ENCODE data around the gene LCOR. TPM values are rescaled to one million over a fixed set of nuclear protein-coding genes. Genes with fewer than 3 reads are reported as not detected.

The LCOR gene
- total and polyA plus RNA-seq, 2 experiments from 2014 or later = 13.7 to 22.2 TPM

GRCh38 chr10:96904648-96905047 is 72.5 kb downstream of the LCOR start:
- Histone ChIP-seq H3K4me3 (no peak overlapping the region), H3K36me3 (peaks cover 5% of the 10 kb centered on the region), H3K4me1 (ENCODE audit: low read depth) (peaks cover 11% of the 10 kb centered on the region), H3K27ac (no peak overlapping the region), H3K27me3 (no peaks in the 10 kb centered on the region), H3K9me3 (ENCODE audit: low read depth) (no peaks in the 10 kb centered on the region)
- TF ChIP-seq CTCF (IDR thresholded peaks at IDR 0.05; ENCODE audit: low read depth, low read length) = no peak
- DNase-seq (ENCODE audit: low read depth in 1 of 2, low spot score in 1 of 2) = no peak

- Histone ChIP-seq H3K4me1 (ENCODE audit: low read depth) (peaks cover 11% of the 10 kb centered on the region), H3K36me3 (peaks cover 5% of the 10 kb centered on the region), H3K27me3 (no peaks in the 10 kb centered on the region), H3K9me3 (ENCODE audit: low read depth) (no peaks in the 10 kb centered on the region), H3K4me3 (no peak overlapping the region), H3K27ac (no peak overlapping the region)
- TF ChIP-seq CTCF (IDR thresholded peaks at IDR 0.05; ENCODE audit: low read depth, low read length) = no peak
- no peak for DNase-seq (ENCODE audit: low read depth in 1 of 2, low spot score in 1 of 2)
These were observed 74.8 kb downstream of the LCOR start for GRCh38 chr10:96906864-96907263.

GRCh38 chr10:96910488-96911395 is 78.6 kb downstream of the LCOR start:
- no peaks in the 10 kb centered on the region for H3K27me3 ChIP-seq
- TF ChIP-seq CTCF (IDR thresholded peaks at IDR 0.05; ENCODE audit: low read depth, low read length) = peak; percentile 68
- peak overlapping the region; percentile 58 for H3K27ac ChIP-seq
- no peaks in the 10 kb centered on the region for H3K9me3 ChIP-seq (ENCODE audit: low read depth)
- peaks cover 5% of the 10 kb centered on the region for H3K36me3 ChIP-seq
- peak; percentile 41 to 60 for DNase-seq (ENCODE audit: low read depth in 1 of 2, low spot score in 1 of 2)
- H3K4me1 ChIP-seq (ENCODE audit: low read depth) = peaks cover 3% of the 10 kb centered on the region
- H3K4me3 ChIP-seq = no peak overlapping the region

GRCh38 chr10:96912405-96912804 is 80.3 kb downstream of the LCOR start:
- Histone ChIP-seq H3K9me3 (ENCODE audit: low read depth) (no peaks in the 10 kb centered on the region), H3K27me3 (no peaks in the 10 kb centered on the region), H3K36me3 (peaks cover 8% of the 10 kb centered on the region), H3K4me1 (ENCODE audit: low read depth) (no peaks in the 10 kb centered on the region), H3K27ac (no peak overlapping the region), H3K4me3 (no peak overlapping the region)
- no peak for DNase-seq (ENCODE audit: low read depth in 1 of 2, low spot score in 1 of 2)
- no peak for TF ChIP-seq CTCF (IDR thresholded peaks at IDR 0.05; ENCODE audit: low read depth, low read length)

- H3K4me3 ChIP-seq = no peak overlapping the region
- no peaks in the 10 kb centered on the region for H3K27me3 ChIP-seq
- H3K27ac ChIP-seq = no peak overlapping the region
- H3K9me3 ChIP-seq (ENCODE audit: low read depth) = no peaks in the 10 kb centered on the region
- no peak for TF ChIP-seq CTCF (IDR thresholded peaks at IDR 0.05; ENCODE audit: low read depth, low read length)
- H3K4me1 ChIP-seq (ENCODE audit: low read depth) = no peaks in the 10 kb centered on the region
- DNase-seq (ENCODE audit: low read depth in 1 of 2, low spot score in 1 of 2) = no peak
- peaks cover 3% of the 10 kb centered on the region for H3K36me3 ChIP-seq
These were observed 81.8 kb downstream of the LCOR start for GRCh38 chr10:96913906-96914305.

All from cardiac muscle cell (in vitro differentiated cells and primary cell).